Measurements from ENCODE around the gene C10orf90. TPM values are rescaled to one million over a fixed set of nuclear protein-coding genes. Genes with fewer than 3 reads are reported as not detected.

C10orf90 gene, protein sequence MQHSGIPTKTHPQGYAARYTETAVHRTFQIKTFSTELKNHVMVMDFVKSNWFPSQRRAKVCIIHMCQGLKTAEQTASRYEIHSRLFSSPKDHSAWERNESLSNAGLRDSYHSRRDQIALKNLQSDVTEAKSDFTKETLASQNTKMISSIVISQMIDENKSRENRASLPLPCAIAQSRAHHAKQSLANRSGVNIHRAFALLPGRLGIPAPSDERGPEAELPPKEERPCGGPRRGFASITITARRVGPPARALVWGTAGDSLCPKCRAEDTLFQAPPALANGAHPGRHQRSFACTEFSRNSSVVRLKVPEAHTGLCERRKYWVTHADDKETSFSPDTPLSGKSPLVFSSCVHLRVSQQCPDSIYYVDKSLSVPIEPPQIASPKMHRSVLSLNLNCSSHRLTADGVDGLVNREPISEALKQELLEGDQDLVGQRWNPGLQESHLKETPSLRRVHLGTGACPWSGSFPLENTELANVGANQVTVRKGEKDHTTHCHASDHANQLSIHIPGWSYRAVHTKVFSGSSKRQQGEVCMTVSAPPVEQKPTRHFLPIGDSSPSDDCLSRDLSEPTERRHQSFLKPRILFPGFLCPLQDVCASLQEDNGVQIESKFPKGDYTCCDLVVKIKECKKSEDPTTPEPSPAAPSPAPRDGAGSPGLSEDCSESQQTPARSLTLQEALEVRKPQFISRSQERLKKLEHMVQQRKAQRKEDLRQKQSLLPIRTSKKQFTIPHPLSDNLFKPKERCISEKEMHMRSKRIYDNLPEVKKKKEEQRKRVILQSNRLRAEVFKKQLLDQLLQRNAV
- 0.70 TPM for total RNA-seq

DNA sequence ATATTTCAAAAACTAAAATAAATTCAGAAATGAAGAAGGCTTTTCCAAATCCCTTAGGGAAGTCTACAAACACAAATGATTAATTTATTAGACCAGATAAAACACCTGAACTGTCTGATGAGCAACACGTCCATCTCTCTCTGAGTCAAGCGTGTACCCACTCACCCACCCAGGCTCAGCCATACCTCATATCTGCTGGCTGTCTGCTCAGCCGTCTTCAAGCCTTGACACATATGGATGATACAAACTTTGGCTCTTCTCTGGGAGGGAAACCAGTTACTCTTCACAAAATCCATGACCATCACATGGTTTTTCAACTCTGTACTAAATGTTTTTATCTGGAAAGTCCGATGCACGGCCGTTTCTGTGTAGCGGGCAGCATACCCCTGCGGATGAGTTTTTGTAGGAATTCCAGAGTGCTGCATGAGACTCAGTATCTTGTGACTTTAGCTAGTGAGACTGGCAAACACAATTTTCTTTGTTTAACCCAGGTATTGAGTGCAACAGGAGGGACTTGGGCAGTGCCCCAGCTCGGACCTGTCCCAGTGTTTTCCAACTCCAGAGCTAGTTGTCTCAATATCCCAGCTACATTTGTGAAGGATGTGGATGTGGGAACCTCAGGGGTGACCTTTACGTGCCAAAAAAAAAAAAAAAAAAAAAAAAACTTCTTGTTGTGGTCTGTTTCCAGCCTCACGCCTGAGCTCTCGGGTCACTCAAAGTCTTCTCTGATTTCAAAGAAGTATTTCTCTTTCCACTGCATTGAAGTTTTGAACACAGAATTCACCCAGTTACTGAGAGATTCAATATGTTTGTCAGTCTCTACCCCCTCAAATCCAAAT is at the start of gene C10orf90:
TSS of gene C10orf90 (minus strand) at position 638 of the 839 bp plus-strand sequence. CDS start at position 425, 213 bp downstream.

DNA sequence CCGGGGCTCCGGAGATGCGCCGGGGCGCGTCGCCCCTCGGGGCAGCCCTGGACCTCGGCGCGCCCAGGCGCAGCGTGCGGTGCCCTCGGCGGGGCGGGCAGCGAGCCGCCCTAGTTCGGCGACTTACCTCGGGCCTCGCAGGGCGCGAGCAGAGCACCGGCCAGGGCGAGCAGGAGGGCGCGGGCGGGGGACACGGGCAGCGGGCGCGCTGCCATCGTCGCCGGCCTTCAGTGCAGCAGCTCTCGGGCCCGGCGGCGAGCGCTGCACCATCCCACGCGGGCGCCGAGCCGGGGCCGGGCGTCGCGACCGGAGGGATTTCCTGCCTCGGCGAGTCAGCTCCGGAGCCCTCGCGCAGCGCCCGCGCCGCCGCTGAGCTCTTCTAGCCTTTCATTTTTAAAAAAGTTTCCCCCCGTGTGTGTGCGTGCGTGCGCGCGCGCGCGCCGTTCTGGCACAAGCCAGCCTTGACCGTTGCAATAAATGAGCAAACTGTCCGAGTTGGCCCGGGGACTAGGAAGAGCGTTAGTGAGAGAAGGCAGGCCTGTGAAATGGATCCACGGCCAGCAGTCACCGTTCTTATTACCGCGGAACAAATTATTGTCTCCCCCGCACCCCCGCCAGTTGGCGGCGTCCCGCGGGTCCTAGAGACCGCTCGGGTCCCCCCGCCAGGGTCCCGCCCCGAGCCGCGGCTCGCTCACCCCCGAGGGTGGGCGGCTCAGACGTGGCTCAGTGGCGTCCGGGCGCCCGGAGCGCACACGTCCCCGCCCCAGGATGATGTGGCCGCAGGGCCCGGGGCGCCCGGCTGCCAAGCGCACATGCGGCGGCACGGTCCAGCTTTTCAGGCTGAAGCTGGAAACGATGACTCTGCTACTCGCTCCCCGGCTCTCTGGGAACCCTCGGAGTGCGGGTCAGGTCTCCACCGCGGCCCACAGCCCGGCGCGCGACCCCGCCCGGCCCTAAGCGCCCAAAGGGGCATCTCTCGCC is 282.3 kb downstream of the C10orf90 start, which contains the start of gene ADAM12:
TSS of gene ADAM12 (minus strand) at position 547 of the 981 bp plus-strand sequence. CDS start at position 215, 332 bp downstream.

Other genes with a start within 250 kb of the C10orf90 start
- 96.6 TPM for gene DOCK1, start 234.7 kb upstream of the C10orf90 start, total RNA-seq

Measured in metanephros (tissue), 1 donor.